ENCODE measurements around the gene BUB1B.
"Not testable (repeated sequence)": the region's sequence is repeated elsewhere in the genome, so short reads cannot be mapped to it uniquely, and the experiment has no call there.

Gene BUB1B

GRCh38 chr15:40160689-40161688 lies at the start of gene BUB1B:
Gene BUB1B (plus strand): TSS chr15:40161069. CDS start chr15:40161221, 152 bp downstream.
- peak; percentile 85 for DNase-seq (ENCODE audit: low read depth)

- no peak for DNase-seq (ENCODE audit: low read depth)
Observed at GRCh38 chr15:40111888-40112287, 49.0 kb upstream of the BUB1B start.

- no peak for DNase-seq (ENCODE audit: low read depth)
Observed at GRCh38 chr15:40112789-40113188, 48.1 kb upstream of the BUB1B start.

- no peak for DNase-seq (ENCODE audit: low read depth)
Observed at GRCh38 chr15:40114218-40114617, 46.7 kb upstream of the BUB1B start.

GRCh38 chr15:40115106-40115505 lies 45.8 kb upstream of the BUB1B start:
- not testable (repeated sequence) for DNase-seq (ENCODE audit: low read depth)

- peak; percentile 23 for DNase-seq (ENCODE audit: low read depth)
Observed at GRCh38 chr15:40115670-40116093, 45.2 kb upstream of the BUB1B start.

GRCh38 chr15:40118473-40118872 lies 42.4 kb upstream of the BUB1B start:
- DNase-seq (ENCODE audit: low read depth): no peak

GRCh38 chr15:40121911-40122638 lies 38.8 kb upstream of the BUB1B start:
- DNase-seq (ENCODE audit: low read depth): no peak

- not testable (repeated sequence) for DNase-seq (ENCODE audit: low read depth)
Observed at GRCh38 chr15:40122989-40123388, 37.9 kb upstream of the BUB1B start.

- DNase-seq (ENCODE audit: low read depth): not testable (repeated sequence)
Observed at GRCh38 chr15:40123863-40124262, 37.0 kb upstream of the BUB1B start.

GRCh38 chr15:40124333-40124732 lies 36.5 kb upstream of the BUB1B start:
- not testable (repeated sequence) for DNase-seq (ENCODE audit: low read depth)

- DNase-seq (ENCODE audit: low read depth): not testable (repeated sequence)
Observed at GRCh38 chr15:40124807-40125285, 36.0 kb upstream of the BUB1B start.

GRCh38 chr15:40125950-40126349 lies 34.9 kb upstream of the BUB1B start:
- no peak for DNase-seq (ENCODE audit: low read depth)

GRCh38 chr15:40128766-40129660 lies 31.9 kb upstream of the BUB1B start:
- DNase-seq (ENCODE audit: low read depth): no peak

- DNase-seq (ENCODE audit: low read depth): no peak
Observed at GRCh38 chr15:40130118-40130517, 30.8 kb upstream of the BUB1B start.

GRCh38 chr15:40130799-40131502 lies 29.9 kb upstream of the BUB1B start:
- DNase-seq (ENCODE audit: low read depth): no peak

GRCh38 chr15:40133544-40133943 lies 27.3 kb upstream of the BUB1B start:
- DNase-seq (ENCODE audit: low read depth): no peak

GRCh38 chr15:40134885-40135284 lies 26.0 kb upstream of the BUB1B start:
- no peak for DNase-seq (ENCODE audit: low read depth)

- DNase-seq (ENCODE audit: low read depth): not testable (repeated sequence)
Observed at GRCh38 chr15:40135846-40136450, 24.9 kb upstream of the BUB1B start.

- no peak for DNase-seq (ENCODE audit: low read depth)
Observed at GRCh38 chr15:40136470-40137302, 24.2 kb upstream of the BUB1B start.
